ENCODE results near the gene DDX41.

The DDX41 gene

GRCh38 chr5:177496070-177496726, 20.6 kb downstream of the DDX41 start:
- no peak for DNase-seq (ENCODE audit: extremely low read depth, low read depth)
- peak; percentile 21 for TF ChIP-seq CTCF (IDR thresholded peaks at IDR 0.05; ENCODE audit: low read depth, low read length)

GRCh38 chr5:177495243-177496060, 21.3 kb downstream of the DDX41 start:
- DNase-seq (ENCODE audit: extremely low read depth, low read depth), result peak; percentile 83

GRCh38 chr5:177494346-177495195, 22.2 kb downstream of the DDX41 start:
- DNase-seq (ENCODE audit: extremely low read depth, low read depth), result no peak
- TF ChIP-seq CTCF (IDR thresholded peaks at IDR 0.05; ENCODE audit: low read depth, low read length), result peak; percentile 50

More at GRCh38 chr5:177495243-177496060, 21.3 kb downstream of the DDX41 start:
- TF ChIP-seq CTCF (IDR thresholded peaks at IDR 0.05; ENCODE audit: low read depth, low read length), result no peak

- no peak for TF ChIP-seq CTCF (IDR thresholded peaks at IDR 0.05; ENCODE audit: low read depth, low read length)
- DNase-seq (ENCODE audit: extremely low read depth, low read depth), result no peak
Measured at GRCh38 chr5:177493795-177494345, 22.9 kb downstream of the DDX41 start.

GRCh38 chr5:177492841-177493240, 23.9 kb downstream of the DDX41 start:
- no peak for TF ChIP-seq CTCF (IDR thresholded peaks at IDR 0.05; ENCODE audit: low read depth, low read length)
- no peak for DNase-seq (ENCODE audit: extremely low read depth, low read depth)

- no peak for TF ChIP-seq CTCF (IDR thresholded peaks at IDR 0.05; ENCODE audit: low read depth, low read length)
- DNase-seq (ENCODE audit: extremely low read depth, low read depth), result no peak
Measured at GRCh38 chr5:177491983-177492746, 24.6 kb downstream of the DDX41 start.
